Measurements from ENCODE around the gene TRIM37.
"Not testable (repeated sequence)": the region's sequence is repeated elsewhere in the genome, so short reads cannot be mapped to it uniquely, and the experiment has no call there.

The TRIM37 gene

GRCh38 chr17:59108400-59109102 is 1.9 kb upstream of the TRIM37 start:
- no peak for DNase-seq

GRCh38 chr17:59107306-59107670 is 608 bp upstream of the TRIM37 start:
- no peak for DNase-seq

DNA sequence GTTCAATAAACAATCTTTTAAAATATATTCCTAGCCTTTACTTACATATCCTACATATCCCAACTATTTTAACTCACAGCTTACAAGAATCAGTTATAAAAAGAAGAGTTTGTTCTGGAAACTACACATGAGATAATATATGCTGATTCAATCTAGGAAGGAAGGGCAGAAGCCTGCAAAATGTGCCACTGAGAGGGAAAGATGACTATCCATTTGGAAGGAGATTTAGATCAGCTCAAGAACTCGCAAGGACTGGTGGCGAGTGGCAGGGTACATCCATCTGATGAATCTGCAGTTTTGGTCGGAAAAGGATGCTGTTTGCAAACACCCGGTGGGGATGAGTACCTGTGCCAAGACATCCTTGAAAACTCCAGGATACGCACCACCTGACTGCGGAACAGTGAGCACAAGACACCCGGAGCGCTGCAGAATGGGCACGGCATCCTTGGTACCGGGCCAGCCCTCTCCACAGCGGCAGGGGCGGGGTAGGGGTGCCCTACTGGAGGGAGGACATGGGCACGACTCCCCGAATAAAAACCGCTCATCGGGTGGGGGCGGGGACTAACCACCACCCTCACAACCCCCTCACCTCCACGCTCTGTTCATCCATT is 723 bp downstream of the TRIM37 start:
- peak; percentile 64 for DNase-seq

GRCh38 chr17:59101178-59101577 is 5.5 kb downstream of the TRIM37 start:
- no peak for DNase-seq

DNA sequence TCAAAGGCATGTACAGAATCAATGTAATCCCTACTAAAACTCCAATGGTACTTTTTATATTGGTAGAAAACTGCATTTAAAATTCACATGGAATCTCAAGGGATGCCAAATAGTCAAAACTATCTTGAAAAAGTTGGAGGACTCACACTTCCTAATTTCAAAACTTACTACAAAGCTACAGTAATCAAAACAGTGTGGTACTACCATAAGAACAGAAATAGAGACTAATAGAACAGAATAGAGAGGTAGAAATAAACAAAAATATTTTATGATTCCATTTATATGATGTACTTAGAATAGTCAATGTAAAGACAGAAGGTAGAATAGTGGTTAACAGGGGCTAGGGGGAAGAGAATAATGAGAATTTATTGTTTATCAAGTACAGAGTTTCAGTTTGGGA is 8.8 kb downstream of the TRIM37 start:
- no peak for DNase-seq

GRCh38 chr17:59094861-59095530 is 11.7 kb downstream of the TRIM37 start:
- no peak for DNase-seq

- peak; percentile 98 for DNase-seq
These were observed 12.9 kb downstream of the TRIM37 start for GRCh38 chr17:59093702-59094231.

- DNase-seq, result peak; percentile 12
These were observed 13.5 kb downstream of the TRIM37 start for GRCh38 chr17:59093145-59093701.

GRCh38 chr17:59090593-59090992 is 16.1 kb downstream of the TRIM37 start:
- DNase-seq, result not testable (repeated sequence)

- no peak for DNase-seq
These were observed 22.5 kb downstream of the TRIM37 start for GRCh38 chr17:59084154-59084553.

DNA sequence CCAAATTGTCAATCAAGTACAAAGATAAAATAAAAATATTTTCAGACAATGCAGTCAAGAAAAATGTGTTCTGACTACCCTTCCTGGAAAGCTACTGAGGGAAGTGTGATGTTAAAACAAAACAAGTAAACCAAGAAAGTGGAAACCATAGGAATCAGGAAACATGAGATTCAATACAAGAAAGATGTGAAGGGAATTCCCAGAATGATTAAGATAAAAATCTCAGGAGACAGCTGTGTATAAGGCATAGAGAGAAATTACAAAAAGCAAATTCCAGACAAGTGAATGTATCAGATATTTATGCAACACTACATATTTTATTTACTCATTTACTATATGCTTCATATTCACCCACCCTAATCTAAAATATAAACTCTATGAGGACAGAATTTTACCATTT is 32.2 kb downstream of the TRIM37 start:
- peak; percentile 72 for DNase-seq

DNA sequence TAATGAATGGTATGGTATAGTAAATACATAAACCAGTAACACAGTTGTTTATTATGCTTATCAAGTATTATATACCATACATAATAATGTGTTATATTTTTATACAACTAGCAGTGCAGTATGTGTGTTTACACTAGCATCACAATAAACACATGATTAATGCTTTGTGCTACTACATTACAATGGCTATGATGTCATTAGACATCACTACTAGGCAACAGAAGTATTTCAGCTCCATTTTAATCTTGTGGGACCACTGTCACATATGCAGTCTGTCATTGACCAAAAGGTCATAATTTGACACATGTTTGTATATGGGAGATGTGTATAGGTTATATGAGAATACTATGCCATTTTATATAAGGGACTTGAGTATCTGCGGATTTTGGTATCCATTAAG is 32.7 kb downstream of the TRIM37 start:
- no peak for DNase-seq

DNA sequence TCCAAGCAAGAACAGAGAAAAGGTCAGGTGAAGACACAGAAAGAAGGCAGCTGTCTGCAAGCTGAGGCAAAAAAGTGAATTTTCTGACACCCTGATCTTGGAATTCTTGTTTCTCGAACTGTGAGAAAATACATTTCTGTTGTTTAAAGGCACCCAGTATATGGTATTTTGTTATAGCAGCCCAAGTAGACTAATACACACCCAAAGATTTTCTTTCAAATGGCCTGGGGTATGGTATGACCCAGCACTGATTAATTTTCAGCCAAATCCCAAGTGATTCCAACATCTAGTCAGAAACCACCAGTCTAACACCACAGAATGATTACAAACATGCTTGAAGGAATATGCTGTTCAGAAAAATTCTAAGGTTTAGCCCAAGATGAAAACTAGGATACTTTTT is 36.8 kb downstream of the TRIM37 start:
- DNase-seq, result no peak

GRCh38 chr17:59067756-59068155 is 38.9 kb downstream of the TRIM37 start:
- DNase-seq, result no peak

DNA sequence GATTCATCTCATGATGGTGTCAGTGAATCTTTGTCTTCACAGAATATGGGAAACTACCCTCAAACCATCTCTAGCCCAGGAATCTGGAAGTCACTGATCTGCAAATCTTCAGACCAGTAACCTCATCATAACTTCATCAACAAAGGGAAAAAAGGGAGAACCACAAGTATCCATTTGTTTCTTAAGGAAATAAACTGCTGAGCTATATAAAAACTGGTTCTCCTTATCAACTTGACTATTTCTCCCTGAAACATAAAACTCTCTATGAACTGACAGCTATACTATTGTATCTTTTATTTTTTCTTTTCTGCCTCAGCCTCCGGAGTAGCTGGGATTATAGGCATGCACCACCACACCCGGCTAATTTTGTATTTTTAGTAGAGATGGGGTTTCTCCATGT is 39.3 kb downstream of the TRIM37 start:
- no peak for DNase-seq

- DNase-seq, result no peak
These were observed 44.2 kb downstream of the TRIM37 start for GRCh38 chr17:59062509-59062908.

DNA sequence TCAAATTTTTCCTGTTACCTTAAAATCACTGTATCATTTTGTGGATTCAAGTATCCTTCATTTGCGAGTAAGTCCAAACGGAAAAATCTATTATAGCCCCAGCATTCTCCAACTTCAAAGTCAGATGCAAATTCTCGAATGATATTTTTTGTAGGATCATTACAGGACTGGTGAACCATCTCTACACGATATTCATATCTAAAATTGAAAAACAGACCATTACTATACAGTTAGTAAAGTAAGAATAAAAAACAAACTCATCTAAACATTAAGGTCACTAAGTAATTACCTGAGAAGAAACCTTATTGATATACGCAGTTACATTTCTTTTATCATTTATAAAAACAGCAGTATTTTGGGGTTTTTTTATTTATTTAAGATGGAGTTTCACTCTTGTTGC is 49.8 kb downstream of the TRIM37 start:
- DNase-seq, result no peak

GRCh38 chr17:59049798-59050197 is 56.9 kb downstream of the TRIM37 start:
- DNase-seq, result no peak

DNA sequence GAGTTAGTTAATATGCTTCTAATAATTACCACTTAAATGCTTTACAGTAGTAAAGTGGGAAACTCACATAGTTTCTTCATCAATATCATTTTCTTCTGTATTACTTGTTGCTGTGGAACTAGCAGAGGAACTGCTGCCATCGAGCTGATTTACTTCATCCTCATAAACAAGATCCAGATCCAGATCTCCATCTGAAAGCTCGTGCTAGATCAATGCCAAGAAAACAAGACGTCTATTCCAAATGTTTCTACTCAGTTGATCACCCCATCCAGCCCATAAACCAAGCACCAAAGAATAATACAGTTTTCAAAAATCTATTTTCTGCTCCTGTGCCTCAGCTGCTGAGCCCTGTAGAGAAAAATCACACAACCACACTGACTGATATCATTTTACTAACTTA is 59.1 kb downstream of the TRIM37 start:
- no peak for DNase-seq

DNA sequence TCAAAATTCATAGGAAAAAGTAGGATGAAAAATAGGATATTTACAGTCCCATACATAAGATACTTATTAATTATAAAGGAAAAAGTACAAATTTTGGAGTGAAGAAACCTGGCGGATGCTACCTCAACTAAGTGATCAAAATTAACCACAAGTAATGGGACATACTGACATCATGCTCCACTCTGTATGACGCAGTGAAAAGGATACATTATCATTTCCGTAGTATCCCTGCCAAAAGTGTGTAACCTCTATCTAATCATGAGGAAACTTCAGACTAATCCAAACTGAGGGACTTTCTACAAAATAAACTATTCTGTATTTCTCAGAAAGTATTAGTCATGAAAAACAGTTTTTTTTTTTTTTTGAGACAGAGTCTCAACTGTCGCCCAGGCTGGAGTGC is 60.5 kb downstream of the TRIM37 start:
- no peak for DNase-seq

- DNase-seq, result no peak
These were observed 67.9 kb downstream of the TRIM37 start for GRCh38 chr17:59038734-59039133.

DNA sequence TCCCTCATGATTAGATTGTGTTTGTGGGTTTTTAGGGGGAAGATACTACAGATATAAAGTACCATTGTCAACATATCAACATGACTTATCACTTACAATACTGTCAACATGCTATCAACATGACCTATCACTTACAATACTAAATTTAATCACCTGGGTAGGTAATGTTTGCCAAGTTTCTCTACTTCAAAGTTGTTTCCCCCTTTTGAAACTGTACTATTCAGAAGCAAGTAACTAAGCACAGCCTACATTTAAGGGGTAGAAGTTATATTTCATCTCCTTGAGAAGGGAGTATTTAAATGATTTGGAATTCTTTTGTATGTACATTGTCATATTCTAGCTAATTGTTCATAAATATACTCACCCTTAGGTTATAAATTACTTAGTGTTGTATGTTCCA is 68.7 kb downstream of the TRIM37 start:
- no peak for DNase-seq

- DNase-seq, result no peak
These were observed 75.9 kb downstream of the TRIM37 start for GRCh38 chr17:59030811-59031210.

GRCh38 chr17:59028328-59028727 is 78.4 kb downstream of the TRIM37 start:
- no peak for DNase-seq
